Hindlimb muscle (tissue), 1 donor: Measurements from ENCODE around the gene SULT1C4. TPM values are rescaled to one million over a fixed set of nuclear protein-coding genes. Genes with fewer than 3 reads are reported as not detected.
"Not testable (repeated sequence)": the region's sequence is repeated elsewhere in the genome, so short reads cannot be mapped to it uniquely, and the experiment has no call there.

Source experiments
- DNase-seq: peaks from one replicate; pipeline ENCODE4 v3.0.0-alpha.2; 2013
- polyA plus RNA-seq: library from polyadenylated mRNA; unstranded; fragments of 120-200 nt; gene quantifications from one replicate; pipeline ENCODE4 v1.2.1, GENCODE V29; 2013; ENCODE audit not compliant: insufficient read length

Gene SULT1C4
- polyA plus RNA-seq, 1 donor = 17.3 TPM

- DNase-seq = no peak
Observed at GRCh38 chr2:108414256-108414876, 36.6 kb downstream of the SULT1C4 start.

DNA sequence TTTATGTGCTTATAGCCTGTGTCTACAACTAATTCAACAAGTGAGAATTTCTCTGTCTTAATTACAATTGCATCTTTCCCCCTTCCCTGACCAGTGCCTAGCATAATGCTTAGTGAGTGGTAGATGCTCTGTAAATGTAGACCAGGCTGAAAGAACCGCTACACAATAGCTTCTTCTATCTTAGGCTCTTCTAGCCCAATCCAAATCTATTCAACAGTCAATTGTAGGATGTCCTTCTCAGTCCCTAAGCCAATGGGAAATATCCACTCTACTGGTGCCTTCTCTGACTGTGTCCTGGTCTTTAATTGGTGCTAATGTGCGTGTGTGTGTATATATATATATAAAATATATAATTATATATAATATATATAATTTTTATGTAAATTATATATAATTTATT lies 37.2 kb downstream of the SULT1C4 start:
- DNase-seq = no peak

- no peak for DNase-seq
Observed at GRCh38 chr2:108417254-108417653, 39.5 kb downstream of the SULT1C4 start.

GRCh38 chr2:108418416-108418815 lies 40.7 kb downstream of the SULT1C4 start:
- DNase-seq = no peak

GRCh38 chr2:108423067-108423466 lies 45.3 kb downstream of the SULT1C4 start:
- no peak for DNase-seq

DNA sequence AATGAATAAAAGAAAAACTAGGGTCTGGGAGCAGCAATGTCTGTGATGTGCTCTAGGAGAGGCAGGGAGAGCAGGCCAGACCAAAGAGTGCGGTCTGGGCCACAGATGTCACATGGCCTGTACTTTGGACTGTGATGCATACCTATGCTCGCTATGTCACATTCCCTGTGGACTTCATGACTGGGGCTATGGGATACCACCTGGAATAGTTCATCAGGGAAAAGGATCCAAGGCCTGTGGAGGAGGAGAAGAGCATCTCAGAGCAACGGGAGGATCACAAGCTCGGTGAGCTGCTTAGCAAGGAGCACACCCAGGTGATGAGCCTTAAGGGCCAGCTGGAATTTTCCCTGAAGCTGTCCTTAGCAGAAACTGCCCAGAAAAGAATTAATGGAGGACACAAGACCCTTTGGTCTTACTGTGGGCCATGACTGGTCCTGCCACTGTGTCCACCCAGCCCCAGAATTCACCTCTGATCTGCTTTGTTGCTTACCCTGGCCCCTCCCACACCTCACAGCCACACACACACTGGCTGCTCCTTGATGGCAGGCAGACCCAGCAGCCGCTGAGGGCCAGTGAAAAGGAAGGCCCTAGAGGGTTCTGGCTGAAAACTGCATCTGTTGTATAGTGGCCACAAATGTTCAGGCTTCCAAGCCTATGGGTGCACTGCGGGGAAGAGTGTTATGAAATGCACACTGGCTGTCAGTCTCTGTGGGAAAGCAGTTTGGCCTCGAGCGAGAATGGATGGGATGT lies 45.9 kb downstream of the SULT1C4 start:
- DNase-seq = no peak

GRCh38 chr2:108428286-108429009 lies 50.7 kb downstream of the SULT1C4 start:
- no peak for DNase-seq

- DNase-seq = not testable (repeated sequence)
Observed at GRCh38 chr2:108435578-108435977, 57.8 kb downstream of the SULT1C4 start.

DNA sequence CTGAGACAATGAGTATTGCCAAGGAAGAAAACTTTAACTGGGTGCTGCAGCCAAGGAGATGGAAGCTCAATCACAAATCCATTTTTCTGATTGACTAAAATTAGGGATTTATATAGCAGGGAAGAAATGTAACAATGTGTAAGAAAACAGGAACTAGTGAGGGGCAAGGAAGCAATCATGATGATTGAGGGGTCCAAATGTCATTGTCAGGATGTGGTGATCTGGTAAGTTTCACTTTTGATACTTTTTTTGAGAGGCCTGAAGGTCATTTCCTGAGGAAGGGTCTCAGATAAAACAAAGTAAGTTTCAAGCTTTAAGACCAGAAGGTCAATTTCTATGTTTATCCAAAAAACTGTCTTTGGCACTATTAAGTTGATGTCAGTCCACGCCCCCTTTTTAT lies 59.2 kb downstream of the SULT1C4 start:
- no peak for DNase-seq

Other genes with a start within 250 kb of the SULT1C4 start
- gene SULT1C3, start 138.0 kb upstream of the SULT1C4 start, polyA plus RNA-seq = not detected
- gene SULT1C2, start 89.1 kb upstream of the SULT1C4 start, polyA plus RNA-seq = 0.15 TPM
- gene GCC2, start 71.3 kb downstream of the SULT1C4 start, polyA plus RNA-seq = 19.1 TPM
- gene LIMS1, start 156.5 kb downstream of the SULT1C4 start, polyA plus RNA-seq = 40.4 TPM